NCI-H774 (cell line): ENCODE data around the gene ABCA9.
"Not testable (repeated sequence)": the region's sequence is repeated elsewhere in the genome, so short reads cannot be mapped to it uniquely, and the experiment has no call there.

Experiments
- DNase-seq: peaks from one replicate; lab custom pipeline; 2025; lab: John Stamatoyannopoulos, UW

ABCA9 gene

GRCh38 chr17:69030169-69030568 is 30.6 kb downstream of the ABCA9 start:
- DNase-seq = no peak

GRCh38 chr17:69018687-69019086 is 42.0 kb downstream of the ABCA9 start:
- DNase-seq = no peak

- DNase-seq = no peak
These were observed 42.6 kb downstream of the ABCA9 start for GRCh38 chr17:69018022-69018615.

GRCh38 chr17:69015631-69016030 is 45.1 kb downstream of the ABCA9 start:
- DNase-seq = no peak

GRCh38 chr17:69012895-69013805 is 47.6 kb downstream of the ABCA9 start:
- no peak for DNase-seq

GRCh38 chr17:69009930-69010329 is 50.8 kb downstream of the ABCA9 start:
- no peak for DNase-seq

- DNase-seq = not testable (repeated sequence)
These were observed 56.0 kb downstream of the ABCA9 start for GRCh38 chr17:69004759-69005158.

- DNase-seq = not testable (repeated sequence)
These were observed 61.0 kb downstream of the ABCA9 start for GRCh38 chr17:68999743-69000142.

- DNase-seq = no peak
These were observed 67.6 kb downstream of the ABCA9 start for GRCh38 chr17:68993112-68993511.

GRCh38 chr17:68987966-68988365 is 72.8 kb downstream of the ABCA9 start:
- DNase-seq = no peak

- DNase-seq = no peak
These were observed 79.4 kb downstream of the ABCA9 start for GRCh38 chr17:68981288-68981687.

- no peak for DNase-seq
These were observed 87.5 kb downstream of the ABCA9 start for GRCh38 chr17:68973098-68973846.

GRCh38 chr17:68972119-68972704 is 88.5 kb downstream of the ABCA9 start:
- DNase-seq = no peak

- DNase-seq = no peak
These were observed 91.6 kb downstream of the ABCA9 start for GRCh38 chr17:68969101-68969500.

GRCh38 chr17:68963958-68964357 is 96.8 kb downstream of the ABCA9 start:
- no peak for DNase-seq

- DNase-seq = no peak
These were observed 99.4 kb downstream of the ABCA9 start for GRCh38 chr17:68961214-68961882.

GRCh38 chr17:68959117-68959516 is 101.6 kb downstream of the ABCA9 start:
- not testable (repeated sequence) for DNase-seq

GRCh38 chr17:68957944-68958343 is 102.8 kb downstream of the ABCA9 start:
- DNase-seq = no peak

- DNase-seq = no peak
These were observed 105.4 kb downstream of the ABCA9 start, which contains the start of gene ABCA8 for GRCh38 chr17:68955181-68955841. Gene ABCA8 (minus strand): TSS chr17:68955392. CDS start chr17:68942034, 13,358 bp downstream.

GRCh38 chr17:68954146-68954896 is 106.4 kb downstream of the ABCA9 start:
- no peak for DNase-seq
